ENCODE measurements around the gene CTNNA2.

CTNNA2 gene

DNA sequence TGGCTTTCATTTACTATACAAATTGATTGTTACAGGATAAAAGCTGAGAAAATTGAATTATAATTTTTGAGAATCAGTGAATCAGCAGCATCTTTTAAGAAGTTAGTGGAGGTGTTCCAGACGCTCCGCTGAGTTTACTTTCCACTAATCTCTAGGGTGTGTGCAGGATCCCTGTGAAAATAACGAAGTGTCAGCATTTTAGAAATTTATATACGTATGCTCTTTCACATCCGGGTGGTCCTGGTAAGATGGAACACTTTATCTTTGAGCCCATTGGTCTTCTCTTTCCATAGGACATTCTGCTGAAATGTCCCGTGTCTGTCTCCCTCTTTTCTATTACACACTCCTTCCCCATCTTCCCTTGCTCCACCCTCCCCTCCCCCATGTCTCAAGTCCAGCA, 1060.3 kb downstream of the CTNNA2 start:
- DNase-seq (ENCODE audit: low read depth): no peak

- no peak for DNase-seq (ENCODE audit: low read depth)
These were observed 1061.1 kb downstream of the CTNNA2 start for GRCh38 chr2:80573950-80574349.

DNA sequence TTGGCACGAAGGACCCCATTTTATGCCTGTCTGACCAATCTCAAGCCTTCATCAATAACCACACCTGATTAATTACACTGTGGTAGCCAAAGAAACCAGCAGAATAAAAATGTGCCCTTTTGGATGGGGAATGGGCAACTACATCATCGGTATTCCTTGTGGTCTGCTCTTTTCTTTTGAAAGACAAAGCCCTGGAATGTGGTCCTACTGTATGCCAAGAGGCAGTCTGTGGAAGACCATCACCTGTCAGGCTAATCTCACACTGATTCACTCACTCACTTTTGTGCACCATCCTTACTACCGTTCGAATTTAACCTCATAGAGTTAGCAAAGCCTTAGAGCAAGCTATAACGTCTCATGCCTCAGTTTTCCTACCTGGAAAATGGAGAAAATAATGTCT, 1066.9 kb downstream of the CTNNA2 start:
- DNase-seq (ENCODE audit: low read depth): no peak

DNA sequence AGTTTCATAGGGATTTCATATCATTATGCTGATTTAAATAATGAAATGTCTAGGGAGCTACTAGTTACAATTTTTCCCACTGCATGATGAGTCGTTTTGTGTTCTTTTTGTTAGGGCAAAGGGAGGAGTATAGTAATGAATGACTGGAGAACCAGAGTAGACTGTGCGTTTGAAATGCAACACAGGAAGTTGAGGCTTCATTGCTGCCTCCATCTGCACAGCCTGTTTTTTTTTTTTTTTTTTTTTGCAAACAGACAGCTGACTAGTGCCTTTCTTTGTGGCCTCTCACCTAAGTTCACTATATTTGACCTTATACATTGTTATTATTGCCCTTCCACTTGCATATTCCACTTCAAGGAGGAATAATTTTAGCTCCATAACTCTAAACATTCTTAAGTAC, 1078.4 kb downstream of the CTNNA2 start:
- no peak for DNase-seq (ENCODE audit: low read depth)

DNA sequence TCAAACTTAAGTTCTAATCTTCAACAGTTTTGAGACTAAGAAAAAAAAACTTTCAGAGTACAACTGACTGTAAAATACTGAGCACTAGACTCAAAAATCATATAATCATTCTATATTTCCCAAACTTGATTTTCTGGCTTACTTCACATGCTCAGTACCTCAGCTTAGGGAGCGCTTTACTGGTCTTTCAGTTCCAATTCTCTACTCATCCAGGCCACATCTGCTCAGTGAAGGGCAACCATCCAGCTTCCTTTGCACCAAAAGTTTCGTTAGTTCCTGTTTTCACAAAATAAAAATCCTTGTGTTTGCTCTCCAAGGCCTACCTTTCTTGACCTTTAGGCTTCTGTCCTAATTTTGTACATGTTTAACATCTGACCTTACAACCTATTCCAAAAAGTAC, 1079.3 kb downstream of the CTNNA2 start:
- no peak for DNase-seq (ENCODE audit: low read depth)

- no peak for DNase-seq (ENCODE audit: low read depth)
These were observed 1097.3 kb downstream of the CTNNA2 start for GRCh38 chr2:80610108-80610507.

DNA sequence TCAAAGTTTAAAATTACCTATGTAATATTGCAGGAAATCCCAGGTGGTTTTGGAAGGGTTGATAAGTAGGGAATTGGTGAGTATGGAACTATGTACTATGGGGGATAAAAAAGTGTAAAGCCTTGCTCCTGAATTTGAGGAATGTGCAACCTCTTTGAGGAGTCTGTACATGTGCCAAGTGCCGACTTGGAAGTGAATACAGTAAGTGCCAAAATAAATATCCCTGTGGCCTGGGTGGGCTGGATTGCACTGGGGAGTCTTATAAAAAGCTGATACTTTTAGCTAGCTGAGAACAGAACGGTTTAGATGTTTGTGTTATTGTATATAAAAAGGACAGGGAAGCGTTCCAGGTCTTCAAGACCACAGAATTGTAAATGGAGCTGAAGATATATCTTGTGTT, 1108.8 kb downstream of the CTNNA2 start:
- DNase-seq (ENCODE audit: low read depth): no peak

DNA sequence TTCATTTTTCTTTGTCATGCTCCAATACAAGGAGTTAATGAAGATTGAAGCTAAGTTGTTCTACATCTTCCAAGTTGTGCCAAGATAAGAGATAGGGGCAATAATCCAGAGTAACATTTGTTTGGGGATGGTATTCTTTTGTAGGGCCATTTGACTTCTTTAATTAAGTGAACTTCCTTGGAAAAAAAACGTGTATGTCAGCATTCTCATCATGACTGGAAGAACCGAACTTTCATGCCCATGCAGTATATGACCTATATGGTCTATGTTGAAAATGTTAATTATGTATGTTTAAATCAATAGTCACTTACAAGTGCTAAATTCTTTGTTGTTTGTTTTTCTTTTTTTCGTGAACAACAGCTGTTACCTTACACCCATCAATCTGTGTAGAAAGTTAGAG, 1111.2 kb downstream of the CTNNA2 start:
- no peak for DNase-seq (ENCODE audit: low read depth)

GRCh38 chr2:80634590-80634989, 1121.7 kb downstream of the CTNNA2 start:
- no peak for DNase-seq (ENCODE audit: low read depth)

DNA sequence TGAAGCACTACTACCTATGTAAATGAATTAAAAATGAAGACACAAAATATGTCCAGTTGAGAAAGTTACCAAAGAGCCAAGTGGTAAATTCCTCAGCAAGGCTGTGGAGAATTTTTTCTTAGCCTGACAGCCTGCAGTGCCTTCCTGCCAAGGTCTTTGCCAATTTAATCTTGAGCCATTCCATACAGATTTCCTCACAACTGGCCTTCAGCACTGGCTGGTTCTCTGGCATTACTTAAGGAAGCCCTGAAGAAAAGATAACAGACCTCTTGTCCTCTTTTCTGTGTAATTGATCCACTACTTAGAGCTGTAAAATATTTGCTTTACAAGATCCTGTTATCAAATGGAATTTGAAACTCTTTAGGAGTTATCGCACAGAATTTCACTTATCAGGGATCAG, 1125.9 kb downstream of the CTNNA2 start:
- DNase-seq (ENCODE audit: low read depth): no peak

DNA sequence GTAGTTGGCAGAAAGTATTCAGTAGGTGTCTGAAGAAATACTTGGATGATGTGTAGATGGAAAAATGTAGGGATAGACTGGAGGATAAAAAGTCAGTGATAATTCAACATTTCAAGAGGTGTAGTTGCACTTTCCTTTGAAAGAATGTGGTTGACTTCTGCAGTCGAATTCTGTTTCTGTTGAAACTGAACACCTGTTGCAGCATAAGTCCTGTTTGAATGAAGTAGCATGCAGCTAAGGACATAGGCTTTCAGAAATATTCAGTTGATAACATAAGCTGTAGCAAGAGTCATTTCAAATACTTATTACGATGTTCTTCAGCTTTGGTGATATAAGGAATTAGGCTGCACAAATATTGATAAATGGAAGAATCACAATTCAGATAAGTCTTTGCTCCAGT, 1129.6 kb downstream of the CTNNA2 start:
- no peak for DNase-seq (ENCODE audit: low read depth)

GRCh38 chr2:80643598-80643997, 1130.7 kb downstream of the CTNNA2 start:
- no peak for DNase-seq (ENCODE audit: low read depth)

DNA sequence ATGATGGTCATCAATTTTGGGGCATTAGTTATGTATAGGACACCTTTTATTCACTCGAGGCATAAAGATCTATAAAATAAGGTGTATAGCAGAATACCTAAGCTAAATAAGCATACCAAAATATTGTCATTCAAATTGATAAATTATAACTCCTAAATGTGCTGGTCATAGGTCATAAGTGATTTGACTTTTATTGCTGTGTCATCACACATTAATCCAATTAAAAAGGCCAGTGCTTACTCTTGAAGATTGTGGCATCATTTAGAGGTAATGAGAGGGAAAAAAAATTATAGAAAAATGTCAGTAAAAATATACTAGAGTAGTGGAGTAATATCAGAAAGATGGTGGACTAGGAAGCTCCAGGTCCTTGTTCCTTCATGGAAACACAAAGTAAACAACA, 1138.6 kb downstream of the CTNNA2 start:
- no peak for DNase-seq (ENCODE audit: low read depth)

GRCh38 chr2:80655265-80655664, 1142.4 kb downstream of the CTNNA2 start:
- DNase-seq (ENCODE audit: low read depth): no peak

GRCh38 chr2:80670763-80671162, 1157.9 kb downstream of the CTNNA2 start:
- DNase-seq (ENCODE audit: low read depth): no peak

DNA sequence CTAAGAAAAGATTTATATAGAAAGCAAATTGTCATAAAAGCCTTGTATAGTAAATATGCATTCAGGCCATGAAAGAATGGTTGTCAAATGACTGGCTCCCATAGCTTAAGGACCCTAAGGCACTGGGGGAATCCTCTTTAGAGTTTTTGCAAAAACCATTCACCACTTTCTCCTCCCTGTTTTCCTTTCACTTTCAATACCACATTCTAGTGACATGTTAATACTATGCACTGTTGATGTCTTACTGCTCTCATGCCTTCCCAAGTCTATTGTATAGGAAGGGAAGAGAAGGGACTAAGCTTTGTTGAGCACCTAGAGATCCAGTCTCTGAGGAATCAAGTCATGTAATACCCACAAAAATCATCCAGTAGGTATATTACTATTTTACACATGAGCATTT, 1174.7 kb downstream of the CTNNA2 start:
- no peak for DNase-seq (ENCODE audit: low read depth)

DNA sequence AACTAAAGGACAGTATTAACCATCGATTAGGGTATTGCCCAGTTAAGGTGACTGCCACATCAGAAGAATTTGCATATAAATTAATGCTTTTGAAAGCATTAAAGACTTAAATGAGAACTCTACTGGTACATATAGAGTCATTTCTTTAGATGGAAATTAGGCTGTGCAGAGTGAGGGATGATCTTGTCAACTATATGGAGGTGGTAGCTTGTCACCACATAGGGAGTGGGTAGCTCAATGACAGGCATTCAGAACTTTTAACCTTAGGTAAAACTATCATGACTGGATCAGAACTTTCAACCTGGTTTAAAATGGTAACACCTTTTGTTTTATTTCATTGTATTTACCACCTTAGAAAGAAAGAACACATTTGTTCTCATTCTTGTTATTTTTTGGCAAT, 1176.3 kb downstream of the CTNNA2 start:
- no peak for DNase-seq (ENCODE audit: low read depth)

Data from activated T-helper 1 cell treated with Interleukin-2 at 50 U/mL for 16 hours (primary cell).